Diencephalon (tissue), 1 donor: ENCODE measurements around the gene VIP. TPM values are rescaled to one million over a fixed set of nuclear protein-coding genes. Genes with fewer than 3 reads are reported as not detected.

Experiments
- total RNA-seq: library from RNA; depleted of rRNA; stranded (reverse); fragments of >200 nt; gene quantifications from one replicate; pipeline ENCODE4 v1.2.3, GENCODE V29; 2014

VIP gene
- total RNA-seq: 3.0 TPM

DNA sequence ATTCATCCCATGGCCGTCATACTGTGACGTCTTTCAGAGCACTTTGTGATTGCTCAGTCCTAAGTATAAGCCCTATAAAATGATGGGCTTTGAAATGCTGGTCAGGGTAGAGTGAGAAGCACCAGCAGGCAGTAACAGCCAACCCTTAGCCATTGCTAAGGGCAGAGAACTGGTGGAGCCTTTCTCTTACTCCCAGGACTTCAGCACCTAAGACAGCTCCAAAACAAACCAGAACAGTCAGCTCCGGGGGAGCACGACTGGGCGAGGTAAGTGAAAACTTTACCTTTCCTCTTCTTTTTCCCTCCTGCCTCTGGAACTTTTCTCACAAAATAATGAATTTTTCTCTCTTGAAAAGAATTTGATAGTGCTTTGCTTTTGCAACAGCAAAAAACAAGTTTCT is at the start of gene VIP:
VIP (plus strand) TSS at position 104 of the 400 bp plus-strand sequence. CDS start 1,381 bp downstream, outside the sequence.

Other genes with a start within 250 kb of the VIP start
- 190 TPM for gene SYNE1, start 113.4 kb upstream of the VIP start, total RNA-seq
- 4.4 TPM for gene MYCT1, start 52.9 kb upstream of the VIP start, total RNA-seq
- 14.5 TPM for gene FBXO5, start 232.2 kb downstream of the VIP start, total RNA-seq